Activated T-cell treated with anti-CD3 and anti-CD28 coated beads, Interleukin-2, amount 50 U/mL, for 72 hours (primary cell): ENCODE measurements around the gene JARID2. TPM values are rescaled to one million over a fixed set of nuclear protein-coding genes. Genes with fewer than 3 reads are reported as not detected.
"Not testable (repeated sequence)": the region's sequence is repeated elsewhere in the genome, so short reads cannot be mapped to it uniquely, and the experiment has no call there.

Experiments
- ATAC-seq, 2 donors: fragments of 150-1000 bp; cut with Tn5 transposase; replicated peaks in 1 of 2; 2 replicates each; pipeline ENCODE4 v1.10.0; 2021; ENCODE audit warnings: moderate library complexity in 2 of 2, mild to moderate bottlenecking in 1 of 2
- DNase-seq, 2 donors: peaks; one replicate each; pipeline ENCODE4 v3.0.0; 2021 to 2022; ENCODE audit warnings: mixed read lengths in 1 of 2
- H3K27ac Mint-ChIP-seq: one replicate; pipeline ENCODE4 v1.8.0; 2022; ENCODE audit warnings: mild to moderate bottlenecking, moderate library complexity, mixed read lengths
- H3K27me3 Mint-ChIP-seq: one replicate; pipeline ENCODE4 v1.8.0; 2022; ENCODE audit warnings: low read depth, mixed read lengths
- H3K36me3 Mint-ChIP-seq, 2 donors: one replicate each; pipeline ENCODE4 v1.8.0; 2022; ENCODE audit warnings: mixed read lengths in 2 of 2, mild to moderate bottlenecking in 1 of 2; ENCODE audit not compliant: insufficient read depth in 2 of 2
- H3K4me1 Mint-ChIP-seq: one replicate; pipeline ENCODE4 v1.8.0; 2022; ENCODE audit warnings: low read depth, mixed read lengths
- H3K4me3 Mint-ChIP-seq, 2 donors: one replicate each; pipeline ENCODE4 v1.8.0; 2022; ENCODE audit warnings: mild to moderate bottlenecking in 2 of 2, mixed read lengths in 2 of 2, moderate library complexity in 2 of 2
- H3K9me3 Mint-ChIP-seq, 2 donors: one replicate each; pipeline ENCODE4 v1.8.0; 2022; ENCODE audit warnings: mixed read lengths in 2 of 2
- total RNA-seq, 2 donors: library from RNA; stranded (reverse); gene quantifications; one replicate each; pipeline ENCODE4 v1.2.3, GENCODE V29; 2022

The JARID2 gene
- total RNA-seq, 2 donors from 2014 or later = 37.9 to 53.0 TPM

DNA sequence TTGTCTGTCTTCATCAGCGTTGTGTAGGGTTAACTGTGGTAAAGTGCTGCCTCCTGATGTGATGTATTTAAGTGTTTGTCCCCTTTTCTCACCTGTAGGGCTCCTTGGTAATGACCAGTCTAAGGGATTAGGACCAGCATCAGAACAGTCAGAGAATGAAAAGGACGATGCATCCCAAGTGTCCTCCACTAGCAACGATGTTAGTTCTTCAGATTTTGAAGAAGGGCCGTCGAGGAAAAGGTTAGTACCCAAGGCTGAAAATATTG lies 164.2 kb downstream of the JARID2 start:
- Mint-ChIP-seq H3K4me3 (peak overlapping the region in 1 of 2 donors; percentile 4), H3K4me1 (peaks cover 87% of the 10 kb centered on the region), H3K27me3 (no peaks in the 10 kb centered on the region), H3K36me3 (peaks cover 23 to 25% of the 10 kb centered on the region in 2 donors), H3K9me3 (peaks cover 0 to 2% of the 10 kb centered on the region in 2 donors), H3K27ac (peak overlapping the region; percentile 3)
- DNase-seq (no peak), ATAC-seq (no peak)

DNA sequence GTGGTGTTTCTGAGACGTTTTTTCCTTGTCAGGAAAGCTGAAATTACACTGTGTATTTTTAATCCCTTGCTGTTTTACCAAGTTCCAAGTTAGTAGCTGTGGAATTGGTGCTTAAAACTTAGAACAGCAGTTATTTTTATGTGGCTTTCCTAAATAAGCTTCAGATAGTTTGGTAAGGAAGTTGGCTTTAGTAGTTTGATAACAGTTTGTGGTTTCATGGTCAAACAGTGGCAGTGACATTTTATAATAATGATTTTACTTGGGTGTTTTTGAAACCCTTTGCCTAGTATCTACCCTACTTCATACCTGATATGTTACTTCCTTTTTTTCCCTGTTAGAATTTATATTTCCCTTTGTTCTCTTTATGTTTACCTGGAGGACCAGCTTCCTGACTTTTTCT lies 164.9 kb downstream of the JARID2 start:
- Mint-ChIP-seq H3K36me3 (peaks cover 23 to 26% of the 10 kb centered on the region in 2 donors), H3K4me1 (peaks cover 80% of the 10 kb centered on the region), H3K27ac (peak overlapping the region; percentile 99), H3K4me3 (peak overlapping the region; percentile 38 to 82), H3K27me3 (no peaks in the 10 kb centered on the region), H3K9me3 (peaks cover 0 to 2% of the 10 kb centered on the region in 2 donors)
- ATAC-seq = no peak
- no peak for DNase-seq

DNA sequence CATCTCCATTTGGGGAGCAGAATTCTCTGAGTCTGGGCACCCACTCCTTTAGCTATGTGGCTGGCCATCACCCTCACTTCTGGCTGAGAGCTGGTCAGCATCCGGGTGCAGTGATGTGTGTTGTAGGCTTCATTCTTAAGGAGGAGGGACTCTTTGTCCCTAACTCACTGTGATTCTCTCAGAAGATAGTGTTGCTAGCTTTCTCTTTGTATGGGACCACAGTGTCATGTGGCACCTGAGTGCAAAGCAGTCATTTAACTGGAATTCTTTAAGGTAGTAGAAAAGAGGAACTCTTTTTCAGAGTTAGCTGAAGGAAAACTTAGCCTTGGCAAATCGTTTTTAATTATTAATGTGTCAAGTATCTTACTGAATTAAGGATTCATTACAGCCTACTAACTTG lies 165.9 kb downstream of the JARID2 start:
- H3K9me3 Mint-ChIP-seq = peaks cover 0 to 4% of the 10 kb centered on the region in 2 donors
- ATAC-seq (no peak), DNase-seq (no peak)
- peaks cover 77% of the 10 kb centered on the region for H3K4me1 Mint-ChIP-seq
- H3K4me3 Mint-ChIP-seq = peak overlapping the region; percentile 38 to 82
- no peaks in the 10 kb centered on the region for H3K27me3 Mint-ChIP-seq
- H3K27ac Mint-ChIP-seq = peak overlapping the region; percentile 99
- H3K36me3 Mint-ChIP-seq = peaks cover 25 to 31% of the 10 kb centered on the region in 2 donors

DNA sequence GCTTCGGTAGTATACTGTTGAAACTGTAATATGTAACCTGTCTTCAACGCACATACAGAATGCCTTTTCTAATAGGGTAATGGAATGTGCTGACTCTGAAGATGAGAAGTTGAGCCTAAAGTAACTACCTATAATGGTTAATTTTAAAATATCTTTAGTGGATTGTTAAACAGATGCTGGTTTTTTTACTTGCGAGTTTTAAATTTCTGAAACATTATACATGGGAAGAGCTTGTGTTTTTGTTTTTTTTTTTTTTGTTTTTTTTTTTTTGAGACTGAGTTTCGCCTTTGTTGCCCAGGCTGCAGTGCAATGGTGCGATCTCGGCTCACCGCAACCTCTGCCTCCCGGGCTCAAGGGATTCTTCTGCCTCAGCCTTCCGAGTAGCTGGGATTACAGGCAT lies 166.9 kb downstream of the JARID2 start:
- no peak overlapping the region for H3K4me3 Mint-ChIP-seq
- peaks cover 27 to 39% of the 10 kb centered on the region in 2 donors for H3K36me3 Mint-ChIP-seq
- DNase-seq (no peak), ATAC-seq (no peak)
- H3K4me1 Mint-ChIP-seq = peaks cover 81% of the 10 kb centered on the region
- peaks cover 2 to 5% of the 10 kb centered on the region in 2 donors for H3K9me3 Mint-ChIP-seq
- no peaks in the 10 kb centered on the region for H3K27me3 Mint-ChIP-seq
- H3K27ac Mint-ChIP-seq = peak overlapping the region; percentile 99

GRCh38 chr6:15413466-15414234 lies 167.8 kb downstream of the JARID2 start:
- no peak for ATAC-seq
- Mint-ChIP-seq H3K36me3 (peaks cover 29 to 42% of the 10 kb centered on the region in 2 donors), H3K4me3 (no peak overlapping the region), H3K9me3 (peaks cover 2 to 5% of the 10 kb centered on the region in 2 donors), H3K27ac (peak overlapping the region; percentile 64), H3K27me3 (no peaks in the 10 kb centered on the region), H3K4me1 (peaks cover 78% of the 10 kb centered on the region)
- DNase-seq = no peak

GRCh38 chr6:15414235-15414612 lies 168.4 kb downstream of the JARID2 start:
- no peak for ATAC-seq
- H3K27me3 Mint-ChIP-seq = no peaks in the 10 kb centered on the region
- H3K4me1 Mint-ChIP-seq = peaks cover 72% of the 10 kb centered on the region
- DNase-seq = no peak
- H3K27ac Mint-ChIP-seq = peak overlapping the region; percentile 64
- H3K9me3 Mint-ChIP-seq = peaks cover 2 to 5% of the 10 kb centered on the region in 2 donors
- H3K36me3 Mint-ChIP-seq = peaks cover 29 to 47% of the 10 kb centered on the region in 2 donors
- peak overlapping the region in 1 of 2 donors; percentile 29 for H3K4me3 Mint-ChIP-seq

- not testable (repeated sequence) for H3K27ac Mint-ChIP-seq, H3K9me3 Mint-ChIP-seq, H3K4me3 Mint-ChIP-seq, DNase-seq, ATAC-seq, H3K27me3 Mint-ChIP-seq
- Mint-ChIP-seq H3K36me3 (peaks cover 33 to 59% of the 10 kb centered on the region in 2 donors), H3K4me1 (peaks cover 65% of the 10 kb centered on the region)
Observed at GRCh38 chr6:15415622-15416021, 169.8 kb downstream of the JARID2 start.

DNA sequence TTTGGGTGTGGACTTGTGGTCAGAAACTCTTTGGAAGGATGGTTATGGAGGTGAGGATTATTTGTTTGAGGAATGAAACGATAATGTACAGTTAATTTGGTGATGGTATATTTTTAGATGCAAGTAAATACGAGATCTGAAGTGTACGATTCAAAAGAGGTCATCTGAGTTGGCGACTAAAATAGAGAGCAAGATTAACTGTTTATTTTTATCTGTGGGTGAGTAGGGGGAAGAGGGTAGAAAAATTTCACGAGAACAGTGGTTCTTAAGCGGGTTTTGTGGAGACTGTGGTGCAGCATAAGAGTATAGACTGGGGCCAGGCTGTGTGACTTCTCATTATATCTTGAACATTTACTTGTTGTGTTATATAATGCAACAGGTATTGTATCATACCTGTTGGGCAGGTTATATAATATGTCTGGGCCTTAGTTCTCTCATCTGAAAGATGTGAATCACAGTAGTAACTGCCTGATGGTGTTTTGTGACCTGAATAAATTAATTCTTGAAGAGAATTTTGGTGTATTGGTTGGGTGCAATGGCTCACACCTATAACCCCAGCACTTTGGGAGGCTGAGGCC lies 171.2 kb downstream of the JARID2 start:
- peak; percentile 24 to 25 for ATAC-seq
- Mint-ChIP-seq H3K4me1 (peaks cover 65% of the 10 kb centered on the region), H3K27me3 (no peaks in the 10 kb centered on the region), H3K27ac (peak overlapping the region; percentile 60), H3K4me3 (peak overlapping the region; percentile 54 to 56), H3K9me3 (peaks cover 5 to 6% of the 10 kb centered on the region in 2 donors), H3K36me3 (peaks cover 26 to 52% of the 10 kb centered on the region in 2 donors)
- peak in 1 of 2 donors; percentile 28 for DNase-seq

DNA sequence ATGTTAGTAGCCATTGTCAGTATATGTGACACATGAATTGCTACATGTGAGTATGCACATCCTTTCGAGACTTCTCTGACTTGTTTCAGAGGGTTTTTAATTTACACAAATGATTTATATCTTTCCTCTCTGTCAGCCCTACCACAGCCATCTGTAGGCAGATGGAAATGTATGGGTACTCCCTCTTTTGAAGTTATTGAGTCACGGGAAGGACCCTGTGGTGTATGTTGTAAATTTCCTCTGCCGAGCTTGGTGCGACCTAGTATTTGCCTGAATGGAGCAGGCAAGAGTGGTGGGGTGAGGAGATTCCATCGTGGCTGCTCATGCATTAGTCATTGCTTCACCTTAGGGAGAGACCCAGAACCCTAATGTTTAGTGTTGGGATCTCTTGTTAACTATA lies 171.9 kb downstream of the JARID2 start:
- peak; percentile 87 to 91 for ATAC-seq

GRCh38 chr6:15419493-15419892 lies 173.6 kb downstream of the JARID2 start:
- Mint-ChIP-seq H3K9me3 (peaks cover 4 to 6% of the 10 kb centered on the region in 2 donors), H3K27me3 (no peaks in the 10 kb centered on the region)

More for the DNA sequence above, 171.9 kb downstream of the JARID2 start:
- Mint-ChIP-seq H3K4me3 (no peak overlapping the region), H3K9me3 (peaks cover 5 to 6% of the 10 kb centered on the region in 2 donors), H3K4me1 (peaks cover 65% of the 10 kb centered on the region), H3K36me3 (peaks cover 25 to 50% of the 10 kb centered on the region in 2 donors), H3K27ac (peak overlapping the region; percentile 60), H3K27me3 (no peaks in the 10 kb centered on the region)
- peak; percentile 61 to 71 for DNase-seq

DNA sequence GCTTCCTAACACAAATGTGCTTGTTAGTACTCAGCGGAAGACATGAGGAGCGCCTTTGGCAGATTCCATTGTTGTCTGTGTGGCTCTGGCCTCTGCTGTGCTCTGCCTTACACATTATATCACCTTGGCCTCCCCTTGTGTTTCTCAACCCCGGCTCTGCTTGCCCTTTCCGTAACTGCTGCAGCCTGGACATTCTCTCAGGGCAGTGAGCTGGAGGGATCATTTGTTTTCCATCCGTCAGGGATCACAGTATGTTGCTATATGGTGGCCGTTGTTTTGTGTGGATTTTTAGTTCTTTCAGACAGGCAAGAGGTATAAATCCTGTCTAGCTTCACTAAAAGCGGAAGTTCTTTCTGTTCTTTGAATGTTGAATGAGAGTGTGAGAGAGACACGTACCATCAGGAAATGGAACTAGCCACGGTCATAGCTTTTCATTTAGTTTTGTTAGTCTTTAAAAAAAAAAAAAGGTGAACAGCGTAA lies 175.1 kb downstream of the JARID2 start:
- peaks cover 80% of the 10 kb centered on the region for H3K4me1 Mint-ChIP-seq
- peaks cover 3 to 6% of the 10 kb centered on the region in 2 donors for H3K9me3 Mint-ChIP-seq
- H3K4me3 Mint-ChIP-seq = peak overlapping the region; percentile 52 to 72
- peak overlapping the region; percentile 45 for H3K27ac Mint-ChIP-seq
- ATAC-seq (no peak), DNase-seq (no peak)
- H3K36me3 Mint-ChIP-seq = peaks cover 26 to 55% of the 10 kb centered on the region in 2 donors
- no peaks in the 10 kb centered on the region for H3K27me3 Mint-ChIP-seq

More at GRCh38 chr6:15419493-15419892, 173.6 kb downstream of the JARID2 start:
- Mint-ChIP-seq H3K27ac (no peak overlapping the region), H3K36me3 (peaks cover 25 to 51% of the 10 kb centered on the region in 2 donors), H3K4me3 (no peak overlapping the region), H3K4me1 (peaks cover 65% of the 10 kb centered on the region)
- DNase-seq (no peak), ATAC-seq (no peak)

GRCh38 chr6:15421945-15422733 lies 176.3 kb downstream of the JARID2 start:
- peak overlapping the region; percentile 45 for H3K27ac Mint-ChIP-seq
- DNase-seq (peak; percentile 48 to 54), ATAC-seq (peak; percentile 37 to 44)
- no peaks in the 10 kb centered on the region for H3K27me3 Mint-ChIP-seq
- peaks cover 21 to 48% of the 10 kb centered on the region in 2 donors for H3K36me3 Mint-ChIP-seq
- H3K4me3 Mint-ChIP-seq = peak overlapping the region; percentile 65 to 72
- peaks cover 0 to 3% of the 10 kb centered on the region in 2 donors for H3K9me3 Mint-ChIP-seq
- peaks cover 84% of the 10 kb centered on the region for H3K4me1 Mint-ChIP-seq
